A673 (cell line): ENCODE data around the gene GSTO2. TPM values are rescaled to one million over a fixed set of nuclear protein-coding genes. Genes with fewer than 3 reads are reported as not detected.

ENCODE experiments used
- BruUV-seq: library from RNA; stranded (reverse); fragments of 400-500 nt; replicated peaks from 2 replicates; lab custom pipeline; 2021; lab: Mats Ljungman, UMichigan
- CTCF ChIA-PET: fragments of 300-600 bp; sonication (Branson Sonifier 250); formaldehyde crosslinking; loops from one replicate; lab custom pipeline; 2022; ENCODE audit warnings: antibody characterized with exemption; lab: Charles Lee
- POLR2A ChIA-PET: fragments of 300-600 bp; sonication (Branson Sonifier 250); formaldehyde crosslinking; loops from one replicate; lab custom pipeline; 2022; ENCODE audit warnings: antibody characterized with exemption; ENCODE audit not compliant: low non-redundant PET; lab: Charles Lee
- DNase-seq: peaks from one replicate; pipeline ENCODE4 v3.0.0-alpha.2; 2015; ENCODE audit warnings: low spot score
- H3K27ac ChIP-seq: fragments of 200-600 bp; sonication (generic); 2 replicates; pipeline ENCODE4 v1.5.1; 2016; ENCODE audit warnings: mixed run types, low read depth, mild to moderate bottlenecking, mixed read lengths, antibody characterized with exemption, low read length; ENCODE audit not compliant: poor library complexity, severe bottlenecking
- H3K27me3 ChIP-seq: fragments of 200-600 bp; sonication (generic); replicated peaks from 2 replicates; pipeline ENCODE4 v1.6.1; 2017; ENCODE audit warnings: mixed run types, low read depth, mild to moderate bottlenecking, mixed read lengths, antibody characterized with exemption, low read length; ENCODE audit not compliant: insufficient read depth, poor library complexity
- H3K36me3 ChIP-seq: fragments of 200-600 bp; sonication (generic); 2 replicates; pipeline ENCODE4 v1.6.1; 2016; ENCODE audit warnings: mixed run types, mild to moderate bottlenecking, mixed read lengths, antibody characterized with exemption, low read length; ENCODE audit not compliant: insufficient read depth, poor library complexity, severe bottlenecking
- H3K4me1 ChIP-seq: fragments of 200-600 bp; sonication (generic); 2 replicates; pipeline ENCODE4 v1.6.1; 2017; ENCODE audit warnings: mixed run types, mild to moderate bottlenecking, mixed read lengths, antibody characterized with exemption, low read length; ENCODE audit not compliant: insufficient read depth, poor library complexity, severe bottlenecking
- H3K4me3 ChIP-seq: fragments of 200-600 bp; sonication (generic); 2 replicates; pipeline ENCODE4 v1.5.1; 2016; ENCODE audit warnings: low read depth, mixed run types, mild to moderate bottlenecking, mixed read lengths, low read length; ENCODE audit not compliant: poor library complexity, severe bottlenecking
- H3K9me3 ChIP-seq: fragments of 200-600 bp; sonication (generic); 2 replicates; pipeline ENCODE4 v1.6.1; 2016; ENCODE audit warnings: mixed run types, low read depth, mild to moderate bottlenecking, mixed read lengths, antibody characterized with exemption, low read length; ENCODE audit not compliant: poor library complexity, severe bottlenecking
- EZH2 ChIP-seq: fragments of 200-600 bp; sonication (generic); IDR thresholded peaks from 2 replicates; pipeline ENCODE4 v1.6.1; 2017; ENCODE audit warnings: borderline replicate concordance, low read depth, mild to moderate bottlenecking, mixed read lengths, antibody characterized with exemption, low read length; ENCODE audit not compliant: poor library complexity, severe bottlenecking
- intact Hi-C: fragments of 100-400 bp; cut with micrococcal nuclease; formaldehyde crosslinking; loops from one replicate; pipeline ENCODE4 v1.10.0; 2022; ENCODE audit not compliant: unreplicated experiment
- total RNA-seq: library from RNA; stranded (reverse); gene quantifications from 2 replicates; pipeline ENCODE4 v1.2.3, GENCODE V29; 2021
- TF ChIP-seq, protein P1 (sequence below): fragments of 300-800, 200-600 bp; sonication (generic); conservative IDR thresholded peaks from 2 replicates; pipeline ENCODE4 v1.5.1; 2017; ENCODE audit warnings: low read depth, mild to moderate bottlenecking, antibody characterized with exemption, low read length, moderate library complexity, mixed read lengths

GSTO2 gene
- total RNA-seq, 1 experiment from 2014 or later, result 0.26 TPM

DNA sequence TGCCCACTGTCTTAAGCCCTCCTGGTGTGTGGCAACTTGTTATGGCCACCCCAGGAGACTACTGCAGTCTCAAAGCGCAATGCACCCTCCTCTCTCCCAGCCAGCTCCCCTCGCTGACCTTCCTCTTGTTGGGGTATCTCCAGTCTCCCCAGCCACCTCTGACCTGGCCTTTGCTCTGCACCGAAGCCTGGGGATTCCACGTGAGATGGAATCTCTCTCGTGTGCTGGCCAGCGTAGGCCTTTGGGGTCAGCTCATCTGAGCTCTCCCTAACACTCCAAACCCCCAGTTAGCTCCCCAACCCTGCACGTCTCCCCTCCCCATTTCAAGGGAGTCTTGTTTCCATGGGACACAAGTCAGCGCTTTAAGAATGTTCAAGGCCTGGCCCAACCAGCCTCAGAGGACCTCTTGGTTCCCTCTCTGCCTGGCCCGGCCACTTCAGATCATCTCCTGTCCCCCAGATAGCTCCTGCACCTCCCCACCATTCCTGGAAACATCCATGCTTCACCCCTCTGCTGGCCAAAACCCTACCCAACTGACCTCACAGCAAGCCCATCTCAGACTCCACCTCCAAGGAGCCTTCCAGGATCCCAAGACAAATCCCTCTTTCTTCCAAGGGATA lies 58.1 kb downstream of the GSTO2 start:
- no TSS peak for BruUV-seq
- peaks cover 83% of the 10 kb centered on the region for H3K4me1 ChIP-seq
- TF ChIP-seq, protein P1, sequence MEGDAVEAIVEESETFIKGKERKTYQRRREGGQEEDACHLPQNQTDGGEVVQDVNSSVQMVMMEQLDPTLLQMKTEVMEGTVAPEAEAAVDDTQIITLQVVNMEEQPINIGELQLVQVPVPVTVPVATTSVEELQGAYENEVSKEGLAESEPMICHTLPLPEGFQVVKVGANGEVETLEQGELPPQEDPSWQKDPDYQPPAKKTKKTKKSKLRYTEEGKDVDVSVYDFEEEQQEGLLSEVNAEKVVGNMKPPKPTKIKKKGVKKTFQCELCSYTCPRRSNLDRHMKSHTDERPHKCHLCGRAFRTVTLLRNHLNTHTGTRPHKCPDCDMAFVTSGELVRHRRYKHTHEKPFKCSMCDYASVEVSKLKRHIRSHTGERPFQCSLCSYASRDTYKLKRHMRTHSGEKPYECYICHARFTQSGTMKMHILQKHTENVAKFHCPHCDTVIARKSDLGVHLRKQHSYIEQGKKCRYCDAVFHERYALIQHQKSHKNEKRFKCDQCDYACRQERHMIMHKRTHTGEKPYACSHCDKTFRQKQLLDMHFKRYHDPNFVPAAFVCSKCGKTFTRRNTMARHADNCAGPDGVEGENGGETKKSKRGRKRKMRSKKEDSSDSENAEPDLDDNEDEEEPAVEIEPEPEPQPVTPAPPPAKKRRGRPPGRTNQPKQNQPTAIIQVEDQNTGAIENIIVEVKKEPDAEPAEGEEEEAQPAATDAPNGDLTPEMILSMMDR, result no peak
- no peak for TF ChIP-seq EZH2
- intact Hi-C loops, result no loop called here
- H3K36me3 ChIP-seq, result no peaks in the 10 kb centered on the region
- no peaks in the 10 kb centered on the region for H3K9me3 ChIP-seq
- no peak for DNase-seq
- no peak overlapping the region for H3K4me3 ChIP-seq
- no peaks in the 10 kb centered on the region for H3K27me3 ChIP-seq
- ChIA-PET POLR2A (no interaction called here), CTCF (no interaction called here)
- H3K27ac ChIP-seq, result peak overlapping the region; percentile 42

- no peak for DNase-seq
- H3K27me3 ChIP-seq, result no peaks in the 10 kb centered on the region
Observed at GRCh38 chr10:104327745-104328645, 59.0 kb downstream of the GSTO2 start.

GRCh38 chr10:104328646-104328895 lies 59.6 kb downstream of the GSTO2 start:
- no peak for TF ChIP-seq EZH2
- TF ChIP-seq, protein P1, result no peak
- ChIA-PET CTCF (no interaction called here), POLR2A (no interaction called here)
- Histone ChIP-seq H3K27ac (peak overlapping the region; percentile 81), H3K4me3 (peak overlapping the region; percentile 29), H3K9me3 (no peaks in the 10 kb centered on the region), H3K36me3 (no peaks in the 10 kb centered on the region), H3K27me3 (no peaks in the 10 kb centered on the region), H3K4me1 (peaks cover 83% of the 10 kb centered on the region)
- DNase-seq, result no peak
- intact Hi-C loops, result no loop called here
- no TSS peak for BruUV-seq

More at GRCh38 chr10:104327745-104328645, 59.0 kb downstream of the GSTO2 start:
- TF ChIP-seq, protein P1, result no peak
- no peak for TF ChIP-seq EZH2
- intact Hi-C loops, result no loop called here
- POLR2A ChIA-PET, result no interaction called here
- Histone ChIP-seq H3K27ac (peak overlapping the region; percentile 81), H3K36me3 (no peaks in the 10 kb centered on the region), H3K4me3 (peak overlapping the region; percentile 29), H3K4me1 (peaks cover 82% of the 10 kb centered on the region), H3K9me3 (no peaks in the 10 kb centered on the region)
- CTCF ChIA-PET, result no interaction called here
- BruUV-seq, result no TSS peak
